ENCODE data around the gene TENM3.

The TENM3 gene

GRCh38 chr4:182756161-182756690 lies 513.0 kb downstream of the TENM3 start:
- no peak for DNase-seq

- DNase-seq: no peak
Observed at GRCh38 chr4:182758273-182758672, 515.1 kb downstream of the TENM3 start.

- no peak for DNase-seq
Observed at GRCh38 chr4:182760551-182761043, 517.4 kb downstream of the TENM3 start.

GRCh38 chr4:182764137-182764536 lies 520.9 kb downstream of the TENM3 start:
- DNase-seq: no peak

GRCh38 chr4:182764642-182765041 lies 521.4 kb downstream of the TENM3 start:
- DNase-seq: no peak

- no peak for DNase-seq
Observed at GRCh38 chr4:182765987-182766856, 523.0 kb downstream of the TENM3 start.

GRCh38 chr4:182766857-182767250 lies 523.7 kb downstream of the TENM3 start:
- no peak for DNase-seq

GRCh38 chr4:182768838-182769237 lies 525.6 kb downstream of the TENM3 start:
- DNase-seq: no peak

GRCh38 chr4:182770259-182770995 lies 527.2 kb downstream of the TENM3 start:
- no peak for DNase-seq

- DNase-seq: no peak
Observed at GRCh38 chr4:182770996-182771514, 527.9 kb downstream of the TENM3 start.

GRCh38 chr4:182775075-182775474 lies 531.9 kb downstream of the TENM3 start:
- DNase-seq: no peak

- DNase-seq: no peak
Observed at GRCh38 chr4:182776376-182777105, 533.3 kb downstream of the TENM3 start.

GRCh38 chr4:182778222-182778982 lies 535.2 kb downstream of the TENM3 start:
- DNase-seq: no peak

- no peak for DNase-seq
Observed at GRCh38 chr4:182786991-182787390, 543.8 kb downstream of the TENM3 start.

GRCh38 chr4:182788201-182788600 lies 545.0 kb downstream of the TENM3 start:
- DNase-seq: no peak

GRCh38 chr4:182789529-182789928 lies 546.3 kb downstream of the TENM3 start:
- no peak for DNase-seq

- DNase-seq: no peak
Observed at GRCh38 chr4:182795446-182796238, 552.4 kb downstream of the TENM3 start.

- no peak for DNase-seq
Observed at GRCh38 chr4:182799515-182800215, 556.5 kb downstream of the TENM3 start.

GRCh38 chr4:182800216-182800515 lies 557.0 kb downstream of the TENM3 start:
- no peak for DNase-seq

- no peak for DNase-seq
Observed at GRCh38 chr4:182801636-182802035, 558.4 kb downstream of the TENM3 start.

- no peak for DNase-seq
Observed at GRCh38 chr4:182802621-182803020, 559.4 kb downstream of the TENM3 start.
